Glutamatergic neuron (in vitro differentiated cells): Measurements from ENCODE around the gene NUDC. TPM values are rescaled to one million over a fixed set of nuclear protein-coding genes. Genes with fewer than 3 reads are reported as not detected.
A peak's percentile ranks its signal among the peaks of the same experiment; 100 is the strongest.

Experiments used
- DNase-seq: peaks from one replicate; pipeline ENCODE4 v3.0.0; 2022
- H3K27ac Mint-ChIP-seq: one replicate; pipeline ENCODE4 v1.8.0; 2020; ENCODE audit warnings: mild to moderate bottlenecking, mixed read lengths, inconsistent platforms; ENCODE audit not compliant: unreplicated experiment
- H3K27me3 Mint-ChIP-seq: one replicate; pipeline ENCODE4 v1.8.0; 2020; ENCODE audit warnings: mild to moderate bottlenecking, moderate library complexity, mixed read lengths, inconsistent platforms; ENCODE audit not compliant: unreplicated experiment
- H3K36me3 Mint-ChIP-seq: one replicate; pipeline ENCODE4 v1.8.0; 2020; ENCODE audit warnings: mild to moderate bottlenecking, mixed read lengths, inconsistent platforms; ENCODE audit not compliant: unreplicated experiment
- H3K4me1 Mint-ChIP-seq: one replicate; pipeline ENCODE4 v1.8.0; 2020; ENCODE audit warnings: mild to moderate bottlenecking, low read depth, mixed read lengths, inconsistent platforms; ENCODE audit not compliant: unreplicated experiment
- H3K4me3 Mint-ChIP-seq: one replicate; pipeline ENCODE4 v1.8.0; 2020; ENCODE audit warnings: mild to moderate bottlenecking, mixed read lengths, inconsistent platforms; ENCODE audit not compliant: unreplicated experiment
- H3K9me3 Mint-ChIP-seq: one replicate; pipeline ENCODE4 v1.8.0; 2020; ENCODE audit warnings: mild to moderate bottlenecking, moderate library complexity, mixed read lengths, inconsistent platforms; ENCODE audit not compliant: unreplicated experiment
- total RNA-seq: library from RNA; stranded (reverse); fragmentation: NEBNext Ultra II Directional; extraction: Animal tissue kit (Norgen Biotek cat#: 25700); gene quantifications from one replicate; pipeline ENCODE4 v1.2.1, GENCODE V29; 2021; ENCODE audit not compliant: unreplicated experiment
- TF ChIP-seq, protein P1 (sequence below): fragments of 200-600 bp; sonication (generic); IDR thresholded peaks from one replicate; pipeline ENCODE4 v1.5.0; 2021; ENCODE audit not compliant: partially characterized antibody, unreplicated experiment

Gene NUDC
- total RNA-seq, 1 donor from 2014 or later = 53.2 TPM

- no peak overlapping the region for H3K27ac Mint-ChIP-seq
- TF ChIP-seq, protein P1, sequence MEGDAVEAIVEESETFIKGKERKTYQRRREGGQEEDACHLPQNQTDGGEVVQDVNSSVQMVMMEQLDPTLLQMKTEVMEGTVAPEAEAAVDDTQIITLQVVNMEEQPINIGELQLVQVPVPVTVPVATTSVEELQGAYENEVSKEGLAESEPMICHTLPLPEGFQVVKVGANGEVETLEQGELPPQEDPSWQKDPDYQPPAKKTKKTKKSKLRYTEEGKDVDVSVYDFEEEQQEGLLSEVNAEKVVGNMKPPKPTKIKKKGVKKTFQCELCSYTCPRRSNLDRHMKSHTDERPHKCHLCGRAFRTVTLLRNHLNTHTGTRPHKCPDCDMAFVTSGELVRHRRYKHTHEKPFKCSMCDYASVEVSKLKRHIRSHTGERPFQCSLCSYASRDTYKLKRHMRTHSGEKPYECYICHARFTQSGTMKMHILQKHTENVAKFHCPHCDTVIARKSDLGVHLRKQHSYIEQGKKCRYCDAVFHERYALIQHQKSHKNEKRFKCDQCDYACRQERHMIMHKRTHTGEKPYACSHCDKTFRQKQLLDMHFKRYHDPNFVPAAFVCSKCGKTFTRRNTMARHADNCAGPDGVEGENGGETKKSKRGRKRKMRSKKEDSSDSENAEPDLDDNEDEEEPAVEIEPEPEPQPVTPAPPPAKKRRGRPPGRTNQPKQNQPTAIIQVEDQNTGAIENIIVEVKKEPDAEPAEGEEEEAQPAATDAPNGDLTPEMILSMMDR = no peak
- no peaks in the 10 kb centered on the region for H3K36me3 Mint-ChIP-seq
- H3K27me3 Mint-ChIP-seq = peaks cover 10% of the 10 kb centered on the region
- H3K9me3 Mint-ChIP-seq = peaks cover 7% of the 10 kb centered on the region
- peaks cover 10% of the 10 kb centered on the region for H3K4me1 Mint-ChIP-seq
- peak; percentile 55 for DNase-seq
- peak overlapping the region; percentile 85 for H3K4me3 Mint-ChIP-seq
Measured at GRCh38 chr1:26994020-26994786, 72.7 kb downstream of the NUDC start.

DNA sequence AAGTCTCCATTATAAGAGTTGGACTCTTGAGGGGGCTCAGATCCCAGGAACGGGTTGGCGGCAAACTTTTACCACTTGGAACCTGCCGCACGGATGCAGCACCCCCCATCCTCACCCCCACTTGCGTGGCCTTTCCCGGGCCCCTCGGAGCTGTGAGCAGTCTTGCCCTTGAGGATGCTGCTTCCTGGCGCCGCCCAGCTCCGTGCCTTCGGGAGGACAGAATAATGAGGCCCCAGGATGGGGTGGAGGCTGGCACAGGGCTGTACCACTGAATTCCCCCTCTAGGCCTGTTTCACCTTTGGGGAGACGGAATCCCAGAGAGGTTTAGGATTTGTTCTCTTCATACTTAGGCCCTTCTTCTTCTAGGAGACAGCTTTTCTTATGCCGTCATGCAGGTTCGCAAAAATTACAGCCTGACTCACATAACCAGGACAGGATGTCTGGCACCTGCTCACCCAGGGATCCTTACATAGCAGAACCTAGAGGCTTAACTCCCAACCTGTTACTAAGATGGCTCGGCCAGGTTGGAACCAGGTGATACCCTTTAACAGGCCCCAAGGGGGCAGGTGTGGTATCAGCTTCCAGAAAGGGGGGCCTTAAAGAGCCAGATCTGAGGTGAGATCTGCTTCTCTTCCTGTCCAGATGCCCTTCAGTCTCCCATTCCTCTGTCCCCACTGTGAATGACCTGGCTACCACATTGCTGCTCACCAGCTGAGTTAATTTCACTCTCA is 73.4 kb downstream of the NUDC start:
- H3K36me3 Mint-ChIP-seq = no peaks in the 10 kb centered on the region
- peaks cover 9% of the 10 kb centered on the region for H3K27me3 Mint-ChIP-seq
- TF ChIP-seq, protein P1 = no peak
- no peak for DNase-seq
- H3K4me1 Mint-ChIP-seq = peaks cover 12% of the 10 kb centered on the region
- H3K4me3 Mint-ChIP-seq = peak overlapping the region; percentile 85
- H3K27ac Mint-ChIP-seq = no peak overlapping the region
- peaks cover 7% of the 10 kb centered on the region for H3K9me3 Mint-ChIP-seq

DNA sequence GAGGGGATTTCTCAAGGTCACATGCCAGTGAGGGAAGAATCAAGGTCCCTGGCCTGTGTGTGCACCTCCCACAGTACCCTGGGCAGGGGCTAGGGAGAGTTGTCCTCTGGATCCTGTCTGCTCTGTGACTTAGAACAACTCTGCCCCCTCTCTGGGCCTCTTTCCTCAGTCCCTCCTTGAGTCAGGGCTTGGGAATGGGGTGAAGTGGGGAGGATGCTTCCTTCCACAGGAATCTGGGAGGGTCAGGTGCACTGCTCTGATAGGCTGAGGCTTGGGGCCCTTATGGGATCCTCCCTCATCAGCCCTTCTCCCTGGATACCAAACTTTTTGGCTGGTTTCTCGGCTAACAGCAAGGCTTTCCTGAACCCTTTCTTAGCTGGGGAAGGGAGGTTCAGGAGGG is 74.5 kb downstream of the NUDC start:
- no peak overlapping the region for H3K27ac Mint-ChIP-seq
- no peak for DNase-seq
- peaks cover 7% of the 10 kb centered on the region for H3K9me3 Mint-ChIP-seq
- peaks cover 11% of the 10 kb centered on the region for H3K27me3 Mint-ChIP-seq
- TF ChIP-seq, protein P1 = no peak
- no peak overlapping the region for H3K4me3 Mint-ChIP-seq
- no peaks in the 10 kb centered on the region for H3K36me3 Mint-ChIP-seq
- peaks cover 16% of the 10 kb centered on the region for H3K4me1 Mint-ChIP-seq

Other genes with a start within 250 kb of the NUDC start
- gene ARID1A, start 225.7 kb upstream of the NUDC start, total RNA-seq = 187 TPM
- 6.7 TPM for gene PIGV, start 133.8 kb upstream of the NUDC start, total RNA-seq
- 52.6 TPM for gene ZDHHC18, start 95.1 kb upstream of the NUDC start, total RNA-seq
- 0.42 TPM for gene SFN, start 58.6 kb upstream of the NUDC start, total RNA-seq
- 21.4 TPM for gene GPN2, start 31.5 kb upstream of the NUDC start, total RNA-seq
- 17.3 TPM for gene GPATCH3, start 21.3 kb upstream of the NUDC start, total RNA-seq
- not detected for gene NR0B2, start 7.8 kb upstream of the NUDC start, total RNA-seq
- gene KDF1, start 38.7 kb downstream of the NUDC start, total RNA-seq = 1.2 TPM
- gene TRNP1, start 71.9 kb downstream of the NUDC start, total RNA-seq = 13.9 TPM
- 1.5 TPM for gene TENT5B, start 91.1 kb downstream of the NUDC start, total RNA-seq
- 16.7 TPM for gene SLC9A1, start 233.4 kb downstream of the NUDC start, total RNA-seq